Endothelial cell (in vitro differentiated cells): ENCODE data around the gene TMEM43. TPM values are rescaled to one million over a fixed set of nuclear protein-coding genes. Genes with fewer than 3 reads are reported as not detected.
A peak's percentile ranks its signal among the peaks of the same experiment; 100 is the strongest.

Experiments
- DNase-seq: peaks from one replicate; pipeline ENCODE4 v3.0.0; 2021; ENCODE audit warnings: low spot score
- H3K27ac Mint-ChIP-seq: one replicate; pipeline ENCODE4 v1.8.0; 2021; ENCODE audit warnings: mixed read lengths, inconsistent platforms; ENCODE audit not compliant: unreplicated experiment
- H3K27me3 Mint-ChIP-seq: one replicate; pipeline ENCODE4 v1.8.0; 2021; ENCODE audit warnings: mild to moderate bottlenecking, moderate library complexity, mixed read lengths, inconsistent platforms; ENCODE audit not compliant: unreplicated experiment
- H3K36me3 Mint-ChIP-seq: one replicate; pipeline ENCODE4 v1.8.0; 2021; ENCODE audit warnings: mild to moderate bottlenecking, low read depth, mixed read lengths, inconsistent platforms; ENCODE audit not compliant: unreplicated experiment
- H3K4me1 Mint-ChIP-seq: one replicate; pipeline ENCODE4 v1.8.0; 2021; ENCODE audit warnings: mild to moderate bottlenecking, mixed read lengths, inconsistent platforms; ENCODE audit not compliant: unreplicated experiment
- H3K4me3 Mint-ChIP-seq: one replicate; pipeline ENCODE4 v1.8.0; 2021; ENCODE audit warnings: mild to moderate bottlenecking, mixed read lengths, inconsistent platforms; ENCODE audit not compliant: unreplicated experiment
- H3K9me3 Mint-ChIP-seq: one replicate; pipeline ENCODE4 v1.8.0; 2021; ENCODE audit warnings: mixed read lengths, inconsistent platforms; ENCODE audit not compliant: unreplicated experiment
- CTCF ChIP-seq: fragments of 200-600 bp; sonication (generic); IDR thresholded peaks from one replicate; pipeline ENCODE4 v1.5.0; 2021; ENCODE audit warnings: antibody characterized with exemption; ENCODE audit not compliant: unreplicated experiment
- total RNA-seq: library from RNA; stranded (reverse); fragmentation: NEBNext Ultra II Directional; extraction: Animal tissue kit (Norgen Biotek cat#: 25700); gene quantifications from one replicate; pipeline ENCODE4 v1.2.1, GENCODE V29; 2021; ENCODE audit not compliant: unreplicated experiment

Gene TMEM43
- total RNA-seq, 1 donor from 2014 or later, result 31.9 TPM

DNA sequence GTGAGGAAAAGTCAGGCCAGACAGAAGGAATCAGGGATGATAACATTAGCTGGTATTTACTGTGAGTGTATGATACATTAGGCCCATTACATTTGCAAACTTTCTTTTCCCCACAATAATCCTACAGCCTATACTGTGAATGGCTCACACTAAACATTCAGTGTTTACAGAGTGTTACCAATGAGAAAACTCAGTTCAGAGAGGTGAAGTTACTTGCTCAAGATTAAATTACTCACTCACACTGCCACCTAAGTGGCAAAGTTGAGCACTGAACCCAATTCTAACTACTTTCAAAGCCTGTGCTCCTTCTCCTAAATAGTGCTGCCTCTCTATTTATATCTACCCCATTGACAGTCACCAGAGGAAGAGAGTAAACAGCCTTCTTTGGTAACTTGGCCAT, 45.0 kb downstream of the TMEM43 start:
- Mint-ChIP-seq H3K27me3 (peaks cover 5% of the 10 kb centered on the region), H3K4me1 (no peaks in the 10 kb centered on the region), H3K9me3 (no peaks in the 10 kb centered on the region), H3K36me3 (peaks cover 48% of the 10 kb centered on the region), H3K27ac (no peak overlapping the region), H3K4me3 (no peak overlapping the region)
- TF ChIP-seq CTCF, result no peak
- no peak for DNase-seq

DNA sequence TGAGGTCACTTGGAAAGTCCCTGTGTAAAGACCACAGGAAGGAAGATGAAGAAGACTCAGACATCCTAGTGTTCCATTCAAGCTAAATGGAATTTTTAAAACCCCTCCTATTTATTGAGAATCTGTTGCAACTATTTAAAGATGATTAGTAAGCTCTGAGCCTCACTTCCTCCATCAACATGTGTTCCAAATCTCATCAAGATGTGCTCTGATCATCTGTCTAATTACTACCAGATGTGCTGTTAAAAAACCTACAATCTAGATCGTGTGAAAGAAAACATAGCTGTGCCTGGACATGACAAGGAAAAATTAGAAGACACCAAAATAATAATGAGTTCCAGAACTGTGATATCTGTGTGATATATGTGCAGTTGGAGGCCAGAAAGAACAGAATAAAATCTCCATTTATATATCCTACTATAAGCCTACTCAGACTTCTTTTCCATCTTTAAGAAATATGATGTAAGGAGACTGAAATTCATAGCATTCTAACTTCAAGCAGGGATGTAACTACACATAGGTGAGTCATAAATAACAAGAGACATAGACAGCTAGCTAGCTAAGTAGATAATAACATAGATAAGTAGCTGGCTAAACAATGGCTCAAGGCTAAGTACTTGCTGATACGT, 45.8 kb downstream of the TMEM43 start:
- peaks cover 43% of the 10 kb centered on the region for H3K36me3 Mint-ChIP-seq
- DNase-seq, result no peak
- TF ChIP-seq CTCF, result no peak
- peaks cover 5% of the 10 kb centered on the region for H3K27me3 Mint-ChIP-seq
- no peaks in the 10 kb centered on the region for H3K9me3 Mint-ChIP-seq
- peaks cover 5% of the 10 kb centered on the region for H3K4me1 Mint-ChIP-seq
- H3K4me3 Mint-ChIP-seq, result no peak overlapping the region
- no peak overlapping the region for H3K27ac Mint-ChIP-seq

- TF ChIP-seq CTCF, result no peak
- Mint-ChIP-seq H3K9me3 (no peaks in the 10 kb centered on the region), H3K27me3 (peaks cover 4% of the 10 kb centered on the region), H3K4me3 (peak overlapping the region; percentile 48), H3K36me3 (peaks cover 27% of the 10 kb centered on the region), H3K27ac (no peak overlapping the region), H3K4me1 (peaks cover 19% of the 10 kb centered on the region)
- DNase-seq, result no peak
Measured at GRCh38 chr3:14172496-14172895, 47.6 kb downstream of the TMEM43 start.

DNA sequence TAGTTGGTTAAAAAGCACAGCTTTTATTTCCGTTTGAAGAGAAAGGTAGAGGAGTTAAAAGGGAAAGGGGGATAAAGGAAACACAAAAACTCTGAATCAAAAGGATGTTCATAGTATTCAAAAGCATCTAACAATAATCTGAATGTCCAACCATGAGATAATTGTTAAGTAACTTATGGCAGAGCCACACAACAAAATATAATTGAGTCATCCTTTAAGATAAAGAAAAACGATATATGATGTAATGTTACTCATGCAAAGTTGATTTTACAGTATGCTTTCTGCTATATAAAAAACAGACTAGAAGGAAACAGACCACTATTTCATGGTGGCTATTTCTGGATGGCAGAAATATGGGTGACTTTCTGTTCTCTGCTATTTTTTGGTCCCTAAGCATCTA, 49.6 kb downstream of the TMEM43 start:
- H3K9me3 Mint-ChIP-seq, result no peaks in the 10 kb centered on the region
- no peak for DNase-seq
- H3K36me3 Mint-ChIP-seq, result peaks cover 23% of the 10 kb centered on the region
- no peak for TF ChIP-seq CTCF
- H3K4me3 Mint-ChIP-seq, result no peak overlapping the region
- H3K27me3 Mint-ChIP-seq, result peaks cover 12% of the 10 kb centered on the region
- H3K4me1 Mint-ChIP-seq, result peaks cover 32% of the 10 kb centered on the region
- peak overlapping the region; percentile 28 for H3K27ac Mint-ChIP-seq

- Mint-ChIP-seq H3K27me3 (peaks cover 12% of the 10 kb centered on the region), H3K4me1 (peaks cover 37% of the 10 kb centered on the region), H3K4me3 (no peak overlapping the region), H3K36me3 (peaks cover 19% of the 10 kb centered on the region), H3K9me3 (no peaks in the 10 kb centered on the region), H3K27ac (no peak overlapping the region)
- DNase-seq, result no peak
- TF ChIP-seq CTCF, result no peak
Measured at GRCh38 chr3:14175383-14176037, 50.7 kb downstream of the TMEM43 start.
